ENCODE results near the gene ISG20. TPM values are rescaled to one million over a fixed set of nuclear protein-coding genes. Genes with fewer than 3 reads are reported as not detected.

The ISG20 gene
- total and polyA plus RNA-seq, 2 of the 8 experiments (the other 6 are each of a cell fraction or from before 2014, with no cell fraction given), result 2.9 to 5.2 TPM

DNA sequence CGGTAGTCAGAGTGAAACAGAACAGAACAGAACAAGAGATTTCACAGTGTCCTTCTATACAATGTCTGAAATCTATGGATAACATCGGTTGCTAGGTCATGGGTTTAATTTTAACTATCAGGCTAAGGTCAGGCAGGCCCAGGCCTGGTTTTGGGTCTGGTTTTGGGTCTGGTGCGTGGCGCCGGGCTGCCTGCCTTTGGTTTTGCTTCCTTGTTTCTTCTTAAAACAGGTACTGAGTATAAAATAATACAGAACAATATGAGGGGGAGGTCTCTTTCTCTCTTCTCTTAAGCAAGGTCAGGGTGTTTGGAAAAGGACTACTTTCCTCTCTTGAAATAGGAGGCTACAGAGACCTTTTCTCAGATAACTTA is 16.2 kb upstream of the ISG20 start:
- Histone ChIP-seq H2AFZ (ENCODE audit: low read length) (no peak overlapping the region), H3K56ac (replicated peaks; ENCODE audit: insufficient read length, low read depth, low read length) (no peak overlapping the region), H2BK15ac (ENCODE audit: low read length) (no peak overlapping the region), H3K27me3 (replicated peaks in 1 of 4; ENCODE audit: control insufficient read depth in 3 of 4, extremely low read depth in 1 of 4, insufficient read depth in 3 of 4, low read length in 3 of 4) (no peaks in the 10 kb centered on the region), H3K4me1 (replicated peaks in 1 of 4; ENCODE audit: control insufficient read depth in 3 of 4, insufficient read depth in 4 of 4, low read length in 3 of 4) (peaks cover 14 to 27% (median 16%) of the 10 kb centered on the region in 4 experiments), H3K9ac (replicated peaks in 1 of 4; ENCODE audit: extremely low read depth in 1 of 4, low read depth in 3 of 4, low read length in 3 of 4) (peak overlapping the region; percentile 53 to 95 (median 95); a peak in 5 of 7 replicates), H2BK12ac (ENCODE audit: low read depth, low read length) (no peak overlapping the region), H3K14ac (ENCODE audit: insufficient read length) (no peak overlapping the region), H3K27ac (ENCODE audit: low read depth, low read length) (no peak overlapping the region), H3K36me3 (ENCODE audit: control insufficient read depth in 2 of 4, insufficient read depth in 4 of 4, low read length in 3 of 4) (peaks cover 15 to 34% (median 25%) of the 10 kb centered on the region in 4 experiments), H4K8ac (ENCODE audit: extremely low read depth, insufficient read depth, low read length) (no peak overlapping the region), H4K91ac (replicated peaks; ENCODE audit: insufficient read length, low read length) (no peak overlapping the region), H3K79me1 (ENCODE audit: low read depth, low read length) (peaks cover 7% of the 10 kb centered on the region; the same call in 1 of the 2 replicates), H2BK120ac (replicated peaks; ENCODE audit: low read depth, low read length) (no peak overlapping the region), H3K23me2 (ENCODE audit: low read depth, low read length) (peaks cover 19% of the 10 kb centered on the region), H3K4ac (replicated peaks; ENCODE audit: insufficient read length, low read depth, low read length) (no peak overlapping the region), H2BK5ac (ENCODE audit: low read depth, low read length) (no peak overlapping the region), H3K18ac (ENCODE audit: extremely low read depth, low read length) (no peak overlapping the region), H3K4me3 (ENCODE audit: extremely low read depth in 1 of 4, insufficient read depth in 2 of 4, low read depth in 3 of 4, low read length in 4 of 4) (peak overlapping the region; percentile 81 to 99 (median 97)), H3K23ac (ENCODE audit: insufficient read length) (no peak overlapping the region), H4K20me1 (replicated peaks in 1 of 2; ENCODE audit: control insufficient read depth in 1 of 2, insufficient read depth in 2 of 2, low read length in 2 of 2) (peaks cover 44% of the 10 kb centered on the region in 2 experiments), H3K4me2 (ENCODE audit: insufficient read depth in 1 of 2, low read depth in 2 of 2, low read length in 2 of 2) (peak overlapping the region; percentile 85 to 93), H2BK20ac (ENCODE audit: low read length) (no peak overlapping the region), H4K5ac (ENCODE audit: insufficient read length, low read depth, low read length) (no peak overlapping the region), H2AK5ac (ENCODE audit: low read depth, low read length) (no peak overlapping the region), H3K79me2 (ENCODE audit: control insufficient read depth in 1 of 2, insufficient read depth in 2 of 2, low read length in 2 of 2) (peaks cover 56 to 64% of the 10 kb centered on the region in 2 experiments), H3K9me3 (ENCODE audit: insufficient read depth in 2 of 2, low read depth in 1 of 2, low read length in 1 of 2) (no peaks in the 10 kb centered on the region)
- 64% methylated on average over 5 of the region's 5 CpGs; no CpG with 5 or more reads in 1 of the 2 experiments for WGBS, 2 experiments (ENCODE audit: extremely low coverage in 1 of 2, insufficient coverage in 1 of 2, insufficient read length in 1 of 2, insufficient replicate concordance in 2 of 2, low coverage in 1 of 2, low lambda C conversion rate in 2 of 2, missing lambda C conversion rate in 1 of 2)
- POLR2A ChIA-PET (ENCODE audit: partially characterized antibody), result interaction anchor here (1.9 to 4.5 kb wide), 5 partner anchors 9 to 148 kb away, joined by 4 to 38 read pairs (median 6); no protein-coding TSS in a partner anchor
- CTCF ChIA-PET (ENCODE audit: partially characterized antibody), result interaction anchor here (1.1 to 1.5 kb wide), 3 partner anchors 10 to 173 kb away, joined by 3 to 4 read pairs (median 3); partner anchors contain the start of gene MRPS11
- FAIRE-seq (no peak), DNase-seq (ENCODE audit: low read depth in 1 of 2, low spot score in 2 of 2) (no peak)
- no peak for TF ChIP-seq SP4 (IDR thresholded peaks at IDR 0.05; ENCODE audit: low read length)
- TF ChIP-seq, protein P1, sequence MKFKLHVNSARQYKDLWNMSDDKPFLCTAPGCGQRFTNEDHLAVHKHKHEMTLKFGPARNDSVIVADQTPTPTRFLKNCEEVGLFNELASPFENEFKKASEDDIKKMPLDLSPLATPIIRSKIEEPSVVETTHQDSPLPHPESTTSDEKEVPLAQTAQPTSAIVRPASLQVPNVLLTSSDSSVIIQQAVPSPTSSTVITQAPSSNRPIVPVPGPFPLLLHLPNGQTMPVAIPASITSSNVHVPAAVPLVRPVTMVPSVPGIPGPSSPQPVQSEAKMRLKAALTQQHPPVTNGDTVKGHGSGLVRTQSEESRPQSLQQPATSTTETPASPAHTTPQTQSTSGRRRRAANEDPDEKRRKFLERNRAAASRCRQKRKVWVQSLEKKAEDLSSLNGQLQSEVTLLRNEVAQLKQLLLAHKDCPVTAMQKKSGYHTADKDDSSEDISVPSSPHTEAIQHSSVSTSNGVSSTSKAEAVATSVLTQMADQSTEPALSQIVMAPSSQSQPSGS (IDR thresholded peaks at IDR 0.05; ENCODE audit: low read length), result no peak
- TF ChIP-seq TBP (IDR thresholded peaks at IDR 0.05; ENCODE audit: low read depth, low read length), result no peak
- no peak for TF ChIP-seq YY1 (IDR thresholded peaks at IDR 0.05; ENCODE audit: low read depth, low read length)
